ENCODE results near the gene ADAMTS12.

Gene ADAMTS12

GRCh38 chr5:33491941-33492340 lies 399.8 kb downstream of the ADAMTS12 start:
- DNase-seq (ENCODE audit: low read depth in 3 of 3, low spot score in 1 of 3) = no peak

- no peak for DNase-seq (ENCODE audit: low read depth in 3 of 3, low spot score in 1 of 3)
Measured at GRCh38 chr5:33490071-33490665, 401.6 kb downstream of the ADAMTS12 start.

GRCh38 chr5:33489481-33490067 lies 402.2 kb downstream of the ADAMTS12 start:
- DNase-seq (ENCODE audit: low read depth in 3 of 3, low spot score in 1 of 3) = no peak

GRCh38 chr5:33488558-33489355 lies 403.0 kb downstream of the ADAMTS12 start:
- no peak for DNase-seq (ENCODE audit: low read depth in 3 of 3, low spot score in 1 of 3)

GRCh38 chr5:33487236-33487635 lies 404.6 kb downstream of the ADAMTS12 start:
- no peak for DNase-seq (ENCODE audit: low read depth in 3 of 3, low spot score in 1 of 3)

- no peak for DNase-seq (ENCODE audit: low read depth in 3 of 3, low spot score in 1 of 3)
Measured at GRCh38 chr5:33482335-33482734, 409.5 kb downstream of the ADAMTS12 start.

GRCh38 chr5:33480876-33481275 lies 410.9 kb downstream of the ADAMTS12 start:
- no peak for DNase-seq (ENCODE audit: low read depth in 3 of 3, low spot score in 1 of 3)

GRCh38 chr5:33479311-33479710 lies 412.5 kb downstream of the ADAMTS12 start:
- no peak for DNase-seq (ENCODE audit: low read depth in 3 of 3, low spot score in 1 of 3)

GRCh38 chr5:33477816-33478215 lies 414.0 kb downstream of the ADAMTS12 start:
- no peak for DNase-seq (ENCODE audit: low read depth in 3 of 3, low spot score in 1 of 3)

GRCh38 chr5:33476992-33477391 lies 414.8 kb downstream of the ADAMTS12 start:
- DNase-seq (ENCODE audit: low read depth in 3 of 3, low spot score in 1 of 3) = no peak

- DNase-seq (ENCODE audit: low read depth in 3 of 3, low spot score in 1 of 3) = no peak
Measured at GRCh38 chr5:33475706-33476105, 416.1 kb downstream of the ADAMTS12 start.

- DNase-seq (ENCODE audit: low read depth in 3 of 3, low spot score in 1 of 3) = no peak
Measured at GRCh38 chr5:33474931-33475499, 416.8 kb downstream of the ADAMTS12 start.

GRCh38 chr5:33474004-33474403 lies 417.8 kb downstream of the ADAMTS12 start:
- no peak for DNase-seq (ENCODE audit: low read depth in 3 of 3, low spot score in 1 of 3)

All from stimulated activated CD4-positive, alpha-beta T cell treated with anti-CD3 and anti-CD28 coated beads, TNF-alpha, amount 100 ng/mL, for 1 hour (primary cell).